Endothelial cell of umbilical vein (primary cell): ENCODE data around the gene TESK2. TPM values are rescaled to one million over a fixed set of nuclear protein-coding genes. Genes with fewer than 3 reads are reported as not detected.

Source experiments
- Bru-seq: library from RNA; stranded (reverse); fragments of 400-500 nt; gene quantifications from one replicate; lab custom pipeline; 2021; lab: Mats Ljungman, UMichigan
- BruChase-seq, 2 experiments: library from RNA; stranded (reverse); fragments of 400-500 nt; gene quantifications; one replicate each; lab custom pipeline; 2021; lab: Mats Ljungman, UMichigan
- BruUV-seq: library from RNA; stranded (reverse); fragments of 400-500 nt; replicated peaks from 2 replicates; lab custom pipeline; 2021; lab: Mats Ljungman, UMichigan
- CTCF ChIA-PET: fragments of 300-600, 350-600 bp; sonication (Branson Sonifier 250); formaldehyde crosslinking; loops from one replicate; lab custom pipeline; 2021; ENCODE audit warnings: antibody characterized with exemption, inconsistent platforms; lab: Charles Lee
- POLR2A ChIA-PET: fragments of 300-600, 350-600 bp; sonication (Branson Sonifier 250); formaldehyde crosslinking; loops from one replicate; lab custom pipeline; 2021; ENCODE audit warnings: antibody characterized with exemption, inconsistent platforms; lab: Charles Lee
- DNase-seq: peaks from one replicate; pipeline ENCODE4 v3.0.0-alpha.2; 2011; ENCODE audit warnings: low read depth, low spot score
- FAIRE-seq: peaks from 2 replicates; lab custom pipeline; 2011; peaks lifted over from hg19 to GRCh38; lab: Jason Lieb, UNC
- H2AFZ ChIP-seq: 2 replicates; pipeline ENCODE4 v1.6.0; 2012; ENCODE audit warnings: low read depth, low read length, control low read depth, inconsistent platforms
- H3K27ac ChIP-seq: 2 replicates; pipeline ENCODE4 v1.5.1; 2011; ENCODE audit warnings: low read depth, mild to moderate bottlenecking, control low read depth, low read length, moderate library complexity; ENCODE audit not compliant: insufficient read depth
- H3K27me3 ChIP-seq, 2 experiments: 2 replicates each; pipeline versions ENCODE4 v1.6.0 to v1.6.1; 2011; ENCODE audit warnings: low read length in 2 of 2, mixed read lengths in 1 of 2; ENCODE audit not compliant: control insufficient read depth in 2 of 2, insufficient read depth in 2 of 2
- H3K36me3 ChIP-seq, 2 experiments: 2 replicates in 1 of 2; 3 replicates in 1 of 2; pipeline ENCODE4 v1.5.1; 2011; ENCODE audit warnings: low read length in 2 of 2, mild to moderate bottlenecking in 1 of 2, moderate library complexity in 1 of 2; ENCODE audit not compliant: control insufficient read depth in 2 of 2, insufficient read depth in 2 of 2; ENCODE audit errors: extremely low read depth in 1 of 2
- H3K4me1 ChIP-seq: 3 replicates; pipeline ENCODE4 v1.5.1; 2011; ENCODE audit warnings: mild to moderate bottlenecking, low read length; ENCODE audit not compliant: control insufficient read depth, insufficient read depth; ENCODE audit errors: extremely low read depth
- H3K4me2 ChIP-seq: 2 replicates; pipeline ENCODE4 v1.6.1; 2011; ENCODE audit warnings: low read length, control low read depth, mixed read lengths; ENCODE audit not compliant: insufficient read depth
- H3K4me3 ChIP-seq, 3 experiments: fragments of 200-600 bp in 1 of 3; sonication (generic), shearing (Covaris generic) in 1 of 3; replicated peaks in 1 of 3; 2 replicates each; pipeline ENCODE4 v1.5.1; 2011 to 2016; ENCODE audit warnings: control low read depth in 3 of 3, low read length in 3 of 3, mild to moderate bottlenecking in 2 of 3, inconsistent platforms in 1 of 3, low read depth in 1 of 3, moderate library complexity in 1 of 3; ENCODE audit not compliant: insufficient read depth in 1 of 3
- H3K79me2 ChIP-seq: 2 replicates; pipeline ENCODE4 v1.6.0; 2012; ENCODE audit warnings: low read length, inconsistent platforms; ENCODE audit not compliant: control insufficient read depth, insufficient read depth
- H3K9ac ChIP-seq: replicated peaks from 2 replicates; pipeline ENCODE3; 2011; ENCODE audit warnings: low read length, control low read depth; ENCODE audit not compliant: insufficient read depth; ENCODE audit errors: extremely low read depth
- H3K9me1 ChIP-seq: replicated peaks from 3 replicates; pipeline ENCODE4 v1.6.0; 2011; ENCODE audit warnings: mild to moderate bottlenecking, low read length; ENCODE audit not compliant: control insufficient read depth, insufficient read depth; ENCODE audit errors: extremely low read depth
- H3K9me3 ChIP-seq: replicated peaks from 2 replicates; pipeline ENCODE4 v1.5.1; 2012; ENCODE audit warnings: low read length, inconsistent platforms; ENCODE audit not compliant: control insufficient read depth, insufficient read depth
- H4K20me1 ChIP-seq: replicated peaks from 2 replicates; pipeline ENCODE3; 2011; ENCODE audit warnings: mild to moderate bottlenecking, low read length; ENCODE audit not compliant: control insufficient read depth, insufficient read depth; ENCODE audit errors: extremely low read depth
- CTCF ChIP-seq, 2 donors: IDR thresholded peaks; 1 replicate in 1 of 2; 2 replicates in 1 of 2; pipeline ENCODE4 v1.5.1; 2011; ENCODE audit warnings: low read length in 2 of 2, mild to moderate bottlenecking in 2 of 2, moderate library complexity in 2 of 2, control low read depth in 1 of 2, inconsistent platforms in 1 of 2, low read depth in 1 of 2; ENCODE audit not compliant: insufficient read depth in 1 of 2; ENCODE audit errors: extremely low read depth in 1 of 2
- MAX ChIP-seq: IDR thresholded peaks from 2 replicates; pipeline ENCODE4 v1.6.1; 2011; ENCODE audit not compliant: insufficient read depth, insufficient read length
- MYC ChIP-seq: IDR thresholded peaks from one replicate; pipeline ENCODE4 v1.6.1; 2011; ENCODE audit warnings: mild to moderate bottlenecking, low read depth, low read length
- dilution Hi-C: fragments of 300-500 bp; cut with MboI; formaldehyde crosslinking; loops from one replicate; pipeline ENCODE4 v1.15.0; 2019; ENCODE audit warnings: low sequenced_read_pairs; ENCODE audit not compliant: extremely low pct_ligation_motif_present
- intact Hi-C: fragments of 100-400 bp; cut with micrococcal nuclease; formaldehyde crosslinking; loops from one replicate; pipeline ENCODE4 v1.10.0; 2022
- long read RNA-seq: library from polyadenylated mRNA; stranded (forward); transcript quantifications from one replicate; pipeline ENCODE4 v2.0.0, GENCODE V29; 2021
- polyA minus RNA-seq, 3 experiments: library from RNA; depleted of rRNA, polyadenylated mRNA; stranded (reverse); fragments of >200 nt; gene quantifications; 1 replicate in 1 of 3; 2 replicates in 2 of 3; pipeline ENCODE4 v1.2.3, GENCODE V29; 2011
- polyA plus RNA-seq, 4 experiments: library from polyadenylated mRNA; depleted of rRNA in 3 of 4; stranded (reverse) in 3 of 4; unstranded in 1 of 4; fragments of >200 nt; gene quantifications; 2 replicates each; pipeline versions ENCODE4 v1.2.1 to v1.2.3, GENCODE V29; 2011 to 2012; ENCODE audit warnings: missing spikeins in 1 of 4
- total RNA-seq: library from RNA; stranded (reverse); gene quantifications from 2 replicates; pipeline ENCODE4 v1.2.3, GENCODE V29; 2021

The TESK2 gene
- 2.1 and 2.2 TPM in 2 replicates for total RNA-seq
- polyA plus RNA-seq: 2.3 and 2.6 TPM in 2 replicates
- 2.4 and 2.5 TPM in 2 replicates for polyA plus RNA-seq (2011; cell fraction: cytosol; rRNA removed)
- 3.1 and 4.9 TPM in 2 replicates for polyA plus RNA-seq (2011; cell fraction: nucleus; rRNA removed)
- polyA plus RNA-seq (2012): 0.78 and 1.1 TPM in 2 replicates
- polyA minus RNA-seq: 2.7 TPM in 2 replicates
- 1.3 TPM for polyA minus RNA-seq (2011; cell fraction: cytosol; rRNA and poly(A)+ RNA removed)
- 1.3 and 2.1 TPM in 2 replicates for polyA minus RNA-seq (2011; cell fraction: nucleus; rRNA and poly(A)+ RNA removed)
- Bru-seq, nascent RNA: percentile 38 among the genes with signal in this experiment
- BruChase-seq, experiment 1, labeled RNA remaining after a 6-hour chase: percentile 31 among the genes with signal in this experiment
- percentile 33 among the genes with signal in this experiment for BruChase-seq, experiment 2, labeled RNA remaining after a 2-hour chase
- long read RNA-seq, partial matches to known transcripts: 0 of 1 reads
- long read RNA-seq, other reads (novel, unspliced or antisense): 0 of 1 reads

GRCh38 chr1:45490626-45491486 lies at the start of gene TESK2:
TESK2 (minus strand) TSS chr1:45491163; CDS start chr1:45457785, 33,378 bp downstream.
- peak in 1 of 2 donors; percentile 32 for TF ChIP-seq CTCF (IDR thresholded peaks at IDR 0.05; ENCODE audit: extremely low read depth in 1 of 2, insufficient read depth in 1 of 2, low read depth in 1 of 2, low read length in 2 of 2)
- peak; percentile 98 for TF ChIP-seq MAX
- TF ChIP-seq MYC: no peak
- Histone ChIP-seq H3K9me1 (no peaks in the 10 kb centered on the region), H3K79me2 (no peaks in the 10 kb centered on the region), H3K4me3 (peak within 1 kb of the TSS; percentile 53 to 63 (median 56)), H3K9ac (peak within 1 kb of the TSS; percentile 50), H3K4me1 (peaks cover 6% of the 10 kb centered on the region), H3K9me3 (no peaks in the 10 kb centered on the region), H3K27me3 (peaks cover 8 to 10% of the 10 kb centered on the region in 2 experiments), H2AFZ (peak within 1 kb of the TSS; percentile 97), H3K27ac (no peak within 1 kb of the TSS), H3K36me3 (no peaks in the 10 kb centered on the region), H3K4me2 (peak within 1 kb of the TSS; percentile 72), H4K20me1 (no peaks in the 10 kb centered on the region)
- ChIA-PET CTCF (interaction anchor here (0.8 to 9.8 kb wide), 14 partner anchors 9 to 691 kb away, joined by 3 to 457 read pairs (median 9); partner anchors contain the start of genes CCDC163, HECTD3, MMACHC and MUTYH), POLR2A (interaction anchor here (0.6 to 4.3 kb wide), 6 partner anchors 9 to 151 kb away, joined by 3 to 28 read pairs (median 4); partner anchors contain the start of genes CCDC163, MMACHC, PRDX1 and TOE1)
- FAIRE-seq (peak; percentile 99), DNase-seq (peak; percentile 100)
- no TSS peak for BruUV-seq
- intact Hi-C loops: loop anchor here (1.0 to 10.0 kb wide), 5 partner anchors 9 to 656 kb away; partner anchors contain the start of genes CCDC163, MMACHC, MUTYH and TOE1
- dilution Hi-C loops: loop anchor here (25.0 kb wide), 1 partner anchor 129 kb away; no protein-coding TSS in a partner anchor
